Amniotic stem cell (primary cell): ENCODE results near the gene GID8.
"Not testable (repeated sequence)": the region's sequence is repeated elsewhere in the genome, so short reads cannot be mapped to it uniquely, and the experiment has no call there.

Experiments
- DNase-seq: peaks from one replicate; lab custom pipeline; 2025; lab: John Stamatoyannopoulos, UW

GID8 gene

GRCh38 chr20:62958388-62959100, 20.6 kb downstream of the GID8 start:
- DNase-seq = no peak

GRCh38 chr20:62959101-62959971, 21.4 kb downstream of the GID8 start:
- DNase-seq = no peak

- DNase-seq = no peak
Observed at GRCh38 chr20:62959998-62960436, 22.1 kb downstream of the GID8 start.

GRCh38 chr20:62960446-62961309, 22.7 kb downstream of the GID8 start:
- not testable (repeated sequence) for DNase-seq

- DNase-seq = no peak
Observed at GRCh38 chr20:62961310-62961783, 23.4 kb downstream of the GID8 start.

GRCh38 chr20:62961799-62962198, 23.9 kb downstream of the GID8 start:
- DNase-seq = no peak

GRCh38 chr20:62962221-62962879, 24.4 kb downstream of the GID8 start:
- DNase-seq = no peak

GRCh38 chr20:62962891-62963613, 25.1 kb downstream of the GID8 start:
- DNase-seq = no peak

- DNase-seq = no peak
Observed at GRCh38 chr20:62963614-62964397, 25.9 kb downstream of the GID8 start.

- no peak for DNase-seq
Observed at GRCh38 chr20:62964700-62965099, 26.8 kb downstream of the GID8 start.

- DNase-seq = no peak
Observed at GRCh38 chr20:62965363-62965771, 27.4 kb downstream of the GID8 start.

GRCh38 chr20:62966212-62967148, 28.5 kb downstream of the GID8 start:
- DNase-seq = no peak

- no peak for DNase-seq
Observed at GRCh38 chr20:62967149-62967501, 29.2 kb downstream of the GID8 start.

GRCh38 chr20:62967628-62968351, 29.8 kb downstream of the GID8 start:
- DNase-seq = no peak

GRCh38 chr20:62968378-62969178, 30.6 kb downstream of the GID8 start:
- no peak for DNase-seq

GRCh38 chr20:62969179-62969760, 31.3 kb downstream of the GID8 start:
- DNase-seq = no peak

GRCh38 chr20:62969939-62970306, 32.0 kb downstream of the GID8 start:
- no peak for DNase-seq
